H1 (cell line): ENCODE data around the gene HLA-DQA1. TPM values are rescaled to one million over a fixed set of nuclear protein-coding genes. Genes with fewer than 3 reads are reported as not detected.

Experiments
- CTCF ChIA-PET: fragments of 300-600 bp; sonication (Branson Sonifier 250); formaldehyde crosslinking; loops from one replicate; lab custom pipeline; 2021; ENCODE audit not compliant: partially characterized antibody; lab: Charles Lee
- POLR2A ChIA-PET: fragments of 300-600 bp; sonication (Branson Sonifier 250); formaldehyde crosslinking; loops from one replicate; lab custom pipeline; 2021; ENCODE audit warnings: inconsistent platforms; ENCODE audit not compliant: partially characterized antibody; lab: Charles Lee
- DNase-seq, 2 experiments: peaks; one replicate each; pipeline versions ENCODE4 v3.0.0 to v3.0.0-alpha.2; 2010 to 2022; ENCODE audit warnings: low spot score in 2 of 2, low read depth in 1 of 2, mixed read lengths in 1 of 2
- FAIRE-seq: peaks from 2 replicates; lab custom pipeline; 2011; peaks lifted over from hg19 to GRCh38; lab: Jason Lieb, UNC
- H2AFZ ChIP-seq: 2 replicates; pipeline ENCODE4 v1.8.1; 2012; ENCODE audit warnings: low read length, inconsistent platforms
- H2AK5ac ChIP-seq: 2 replicates; pipeline ENCODE4 v1.6.1; 2013; ENCODE audit warnings: low read depth, low read length
- H2BK120ac ChIP-seq: replicated peaks from 2 replicates; pipeline ENCODE3; 2013; ENCODE audit warnings: low read depth, low read length, inconsistent platforms
- H2BK12ac ChIP-seq: 2 replicates; pipeline ENCODE4 v1.6.1; 2013; ENCODE audit warnings: low read depth, low read length
- H2BK15ac ChIP-seq: 2 replicates; pipeline ENCODE4 v1.6.1; 2013; ENCODE audit warnings: low read length
- H2BK20ac ChIP-seq: 2 replicates; pipeline ENCODE4 v1.6.1; 2013; ENCODE audit warnings: low read length
- H2BK5ac ChIP-seq: 2 replicates; pipeline ENCODE4 v1.6.1; 2013; ENCODE audit warnings: low read depth, low read length
- H3K14ac ChIP-seq: 2 replicates; pipeline ENCODE4 v1.6.1; 2013; ENCODE audit warnings: inconsistent platforms; ENCODE audit not compliant: insufficient read length
- H3K18ac ChIP-seq: 2 replicates; pipeline ENCODE4 v1.6.1; 2013; ENCODE audit warnings: low read length; ENCODE audit errors: extremely low read depth
- H3K23ac ChIP-seq: 2 replicates; pipeline ENCODE4 v1.6.1; 2013; ENCODE audit warnings: inconsistent platforms; ENCODE audit not compliant: insufficient read length
- H3K23me2 ChIP-seq: 2 replicates; pipeline ENCODE4 v1.6.1; 2013; ENCODE audit warnings: low read depth, low read length
- H3K27ac ChIP-seq: 2 replicates; pipeline ENCODE4 v1.6.1; 2011; ENCODE audit warnings: low read depth, low read length, inconsistent platforms
- H3K27me3 ChIP-seq, 4 experiments: replicated peaks in 1 of 4; 1 replicate in 1 of 4; 2 replicates in 3 of 4; pipeline versions ENCODE4 v1.6.1 to v1.8.1; 2011 to 2013; ENCODE audit warnings: low read length in 3 of 4, mild to moderate bottlenecking in 3 of 4, inconsistent platforms in 2 of 4, mixed read lengths in 2 of 4, moderate library complexity in 1 of 4; ENCODE audit not compliant: control insufficient read depth in 3 of 4, insufficient read depth in 3 of 4; ENCODE audit errors: extremely low read depth in 1 of 4
- H3K36me3 ChIP-seq, 4 experiments: 2 replicates each; pipeline versions ENCODE4 v1.6.1 to v1.8.1; 2011 to 2013; ENCODE audit warnings: mild to moderate bottlenecking in 4 of 4, low read length in 3 of 4, moderate library complexity in 2 of 4, control low read depth in 1 of 4, inconsistent platforms in 1 of 4; ENCODE audit not compliant: insufficient read depth in 4 of 4, control insufficient read depth in 2 of 4
- H3K4ac ChIP-seq: replicated peaks from 2 replicates; pipeline ENCODE3; 2013; ENCODE audit warnings: low read length, low read depth, mixed read lengths, inconsistent platforms; ENCODE audit not compliant: insufficient read length
- H3K4me1 ChIP-seq, 4 experiments: replicated peaks in 1 of 4; 1 replicate in 1 of 4; 2 replicates in 3 of 4; pipeline versions ENCODE4 v1.6.1 to v1.8.1; 2011 to 2013; ENCODE audit warnings: low read length in 3 of 4, inconsistent platforms in 2 of 4, mixed read lengths in 1 of 4; ENCODE audit not compliant: insufficient read depth in 4 of 4, control insufficient read depth in 3 of 4
- H3K4me2 ChIP-seq, 2 experiments: 2 replicates each; pipeline versions ENCODE4 v1.6.1 to v1.8.1; 2011 to 2013; ENCODE audit warnings: low read depth in 2 of 2, low read length in 2 of 2, control low read depth in 1 of 2, inconsistent platforms in 1 of 2, mild to moderate bottlenecking in 1 of 2; ENCODE audit not compliant: insufficient read depth in 1 of 2
- H3K4me3 ChIP-seq, 4 experiments: fragments of 200-600, 300-600 bp in 1 of 4; sonication (generic), shearing (Covaris generic), sonication (Bioruptor Twin) in 1 of 4; 2 replicates each; pipeline versions ENCODE4 v1.5.1 to v1.8.1; 2011 to 2016; ENCODE audit warnings: low read length in 4 of 4, low read depth in 3 of 4, control low read depth in 2 of 4, inconsistent platforms in 2 of 4, mild to moderate bottlenecking in 2 of 4, mixed read lengths in 1 of 4, moderate library complexity in 1 of 4; ENCODE audit not compliant: insufficient read depth in 2 of 4; ENCODE audit errors: extremely low read depth in 1 of 4
- H3K56ac ChIP-seq: replicated peaks from 2 replicates; pipeline ENCODE3; 2013; ENCODE audit warnings: low read depth, mild to moderate bottlenecking, mixed read lengths, low read length, inconsistent platforms; ENCODE audit not compliant: insufficient read length
- H3K79me1 ChIP-seq: 2 replicates; pipeline ENCODE4 v1.6.1; 2013; ENCODE audit warnings: low read depth, low read length, control low read depth
- H3K79me2 ChIP-seq, 2 experiments: 2 replicates each; pipeline versions ENCODE4 v1.6.1 to v1.8.1; 2012 to 2013; ENCODE audit warnings: low read length in 2 of 2, mild to moderate bottlenecking in 2 of 2, inconsistent platforms in 1 of 2; ENCODE audit not compliant: insufficient read depth in 2 of 2, control insufficient read depth in 1 of 2
- H3K9ac ChIP-seq, 4 experiments: replicated peaks in 1 of 4; 1 replicate in 1 of 4; 2 replicates in 3 of 4; pipeline versions ENCODE4 v1.6.1 to v1.8.1; 2011 to 2013; ENCODE audit warnings: low read depth in 3 of 4, low read length in 3 of 4, control low read depth in 2 of 4, mild to moderate bottlenecking in 2 of 4, moderate library complexity in 2 of 4, inconsistent platforms in 1 of 4; ENCODE audit errors: extremely low read depth in 1 of 4
- H3K9me3 ChIP-seq, 2 experiments: 2 replicates each; pipeline versions ENCODE4 v1.6.1 to v1.8.1; 2012 to 2013; ENCODE audit warnings: mild to moderate bottlenecking in 2 of 2, moderate library complexity in 2 of 2, control low read depth in 1 of 2, inconsistent platforms in 1 of 2, low read depth in 1 of 2, low read length in 1 of 2, mixed read lengths in 1 of 2; ENCODE audit not compliant: insufficient read depth in 2 of 2
- H4K20me1 ChIP-seq, 2 experiments: replicated peaks in 1 of 2; 2 replicates each; pipeline versions ENCODE3 to v1.8.1; 2011 to 2013; ENCODE audit warnings: inconsistent platforms in 2 of 2, low read length in 2 of 2, mild to moderate bottlenecking in 1 of 2; ENCODE audit not compliant: insufficient read depth in 2 of 2, control insufficient read depth in 1 of 2
- H4K5ac ChIP-seq: 2 replicates; pipeline ENCODE4 v1.6.1; 2013; ENCODE audit warnings: low read length, low read depth, mixed read lengths, inconsistent platforms; ENCODE audit not compliant: insufficient read length
- H4K8ac ChIP-seq: 2 replicates; pipeline ENCODE4 v1.8.0; 2013; ENCODE audit warnings: mild to moderate bottlenecking, moderate library complexity, low read length, inconsistent platforms; ENCODE audit not compliant: insufficient read depth; ENCODE audit errors: extremely low read depth
- H4K91ac ChIP-seq: replicated peaks from 2 replicates; pipeline ENCODE3; 2013; ENCODE audit warnings: low read length, mixed read lengths, inconsistent platforms; ENCODE audit not compliant: insufficient read length
- CREB1 ChIP-seq: IDR thresholded peaks from 2 replicates; pipeline ENCODE4 v1.6.1; 2012; ENCODE audit warnings: inconsistent platforms
- EP300 ChIP-seq, 2 experiments: IDR thresholded peaks; 1 replicate in 1 of 2; 2 replicates in 1 of 2; pipeline ENCODE4 v1.6.1; 2011 to 2012; ENCODE audit warnings: low read depth in 2 of 2, low read length in 2 of 2, mild to moderate bottlenecking in 2 of 2, borderline replicate concordance in 1 of 2, inconsistent platforms in 1 of 2, moderate library complexity in 1 of 2
- GTF2F1 ChIP-seq: IDR thresholded peaks from 2 replicates; pipeline ENCODE4 v1.6.1; 2012; ENCODE audit warnings: low read depth, low read length, improper control_type of control experiment, borderline replicate concordance
- HDAC2 ChIP-seq, 2 experiments: fragments of 300-600 bp in 1 of 2; sonication (generic) in 1 of 2; IDR thresholded peaks; 2 replicates each; pipeline ENCODE4 v1.6.1; 2011 to 2012; ENCODE audit warnings: low read depth in 2 of 2, low read length in 2 of 2, mild to moderate bottlenecking in 2 of 2, moderate library complexity in 2 of 2, borderline replicate concordance in 1 of 2, inconsistent platforms in 1 of 2
- JUN ChIP-seq: IDR thresholded peaks from 2 replicates; pipeline ENCODE4 v1.6.1; 2011; ENCODE audit warnings: low read depth, mild to moderate bottlenecking, improper control_type of control experiment, low read length
- KDM4A ChIP-seq: IDR thresholded peaks from one replicate; pipeline ENCODE4 v1.7.1; 2012; ENCODE audit warnings: low read depth, mild to moderate bottlenecking, moderate library complexity, low read length, inconsistent platforms; ENCODE audit not compliant: severe bottlenecking
- WGBS, 2 experiments: shearing (Covaris generic) in 1 of 2; methylation state at CpG; one replicate each; pipeline versions ENCODE4 v1.1.6 to v1.1.7; 2013 to 2015; ENCODE audit warnings: low lambda C conversion rate in 2 of 2, mixed read lengths in 2 of 2, inconsistent platforms in 1 of 2, low coverage in 1 of 2, missing lambda C conversion rate in 1 of 2; ENCODE audit not compliant: insufficient replicate concordance in 2 of 2, insufficient coverage in 1 of 2, insufficient read length in 1 of 2; ENCODE audit errors: extremely low coverage in 1 of 2, missing lambda C conversion rate in 1 of 2; 5-methylcytosine and 5-hydroxymethylcytosine counted together
- polyA plus RNA-seq, 7 experiments: library from polyadenylated mRNA; depleted of rRNA in 3 of 7; stranded (reverse) in 5 of 7; unstranded in 2 of 7; fragments of >200 nt in 5 of 7; fragments of 200-250 nt in 2 of 7; gene quantifications; 1 replicate in 5 of 7; 2 replicates in 1 of 7; 4 replicates in 1 of 7; pipeline versions ENCODE4 v1.2.1 to v1.2.3, GENCODE V29; 2011 to 2013; ENCODE audit warnings: missing spikeins in 2 of 7, mixed read lengths in 2 of 7
- total RNA-seq: library from RNA; stranded (reverse); fragmentation: NEBNext Ultra II Directional; extraction: Animal tissue kit (Norgen Biotek cat#: 25700); gene quantifications from 2 replicates; pipeline ENCODE4 v1.2.1, GENCODE V29; 2021
- TF ChIP-seq, protein P1 (sequence below): IDR thresholded peaks from 2 replicates; pipeline ENCODE4 v1.6.1; 2011; ENCODE audit warnings: low read length, improper control_type of control experiment
- TF ChIP-seq, protein P2 (sequence below): IDR thresholded peaks from 2 replicates; pipeline ENCODE4 v1.6.1; 2011; ENCODE audit warnings: low read depth, mild to moderate bottlenecking, low read length; ENCODE audit not compliant: insufficient read depth

HLA-DQA1 gene
- total and polyA plus RNA-seq, 2 of the 8 experiments (the other 6 are each of a cell fraction or from before 2014, with no cell fraction given), result 0.12 TPM; not detected in 1

DNA sequence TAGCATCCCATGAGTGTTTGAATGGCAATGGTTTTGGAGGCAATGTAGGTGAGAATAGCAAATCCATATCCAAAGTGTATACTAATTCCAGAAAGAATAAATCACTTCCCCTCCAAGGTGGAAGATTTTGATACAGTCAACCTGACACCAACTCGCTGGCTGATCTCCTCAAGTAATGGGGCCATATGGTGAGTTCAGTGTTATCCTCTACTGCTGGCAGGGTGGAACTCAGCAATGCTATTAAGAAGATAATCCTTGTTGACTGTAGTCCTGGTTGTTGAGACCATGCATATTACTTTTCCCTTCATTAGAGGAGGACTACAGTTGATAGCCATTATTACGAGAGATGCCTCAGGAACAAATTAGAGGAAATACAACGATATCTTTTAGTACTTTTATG is 47.0 kb downstream of the HLA-DQA1 start:
- Histone ChIP-seq H3K14ac (no peak overlapping the region), H2BK20ac (no peak overlapping the region), H3K4me1 (no peaks in the 10 kb centered on the region; a peak in 1 of 7 replicates), H3K36me3 (no peaks in the 10 kb centered on the region), H3K27me3 (no peaks in the 10 kb centered on the region), H3K56ac (no peak overlapping the region), H2AFZ (no peak overlapping the region), H2BK120ac (no peak overlapping the region), H3K18ac (no peak overlapping the region), H2AK5ac (no peak overlapping the region), H3K9ac (no peak overlapping the region), H3K79me1 (no peaks in the 10 kb centered on the region), H3K9me3 (no peaks in the 10 kb centered on the region; a peak in 1 of 4 replicates), H3K27ac (no peak overlapping the region), H4K20me1 (no peaks in the 10 kb centered on the region), H3K4me3 (no peak overlapping the region), H3K4me2 (no peak overlapping the region), H3K23ac (no peak overlapping the region), H3K23me2 (no peaks in the 10 kb centered on the region), H2BK5ac (no peak overlapping the region), H2BK12ac (no peak overlapping the region), H4K8ac (no peak overlapping the region), H3K79me2 (no peaks in the 10 kb centered on the region), H2BK15ac (no peak overlapping the region), H4K5ac (no peak overlapping the region), H3K4ac (no peak overlapping the region), H4K91ac (no peak overlapping the region)
- TF ChIP-seq JUN (no peak), EP300 (IDR thresholded peaks at IDR 0.05; ENCODE audit: borderline replicate concordance in 1 of 2, low read depth in 2 of 2, low read length in 2 of 2) (no peak), GTF2F1 (no peak), CREB1 (no peak), HDAC2 (IDR thresholded peaks at IDR 0.05; ENCODE audit: borderline replicate concordance in 1 of 2, low read depth in 2 of 2, low read length in 2 of 2) (no peak), KDM4A (no peak)
- TF ChIP-seq, protein P1, sequence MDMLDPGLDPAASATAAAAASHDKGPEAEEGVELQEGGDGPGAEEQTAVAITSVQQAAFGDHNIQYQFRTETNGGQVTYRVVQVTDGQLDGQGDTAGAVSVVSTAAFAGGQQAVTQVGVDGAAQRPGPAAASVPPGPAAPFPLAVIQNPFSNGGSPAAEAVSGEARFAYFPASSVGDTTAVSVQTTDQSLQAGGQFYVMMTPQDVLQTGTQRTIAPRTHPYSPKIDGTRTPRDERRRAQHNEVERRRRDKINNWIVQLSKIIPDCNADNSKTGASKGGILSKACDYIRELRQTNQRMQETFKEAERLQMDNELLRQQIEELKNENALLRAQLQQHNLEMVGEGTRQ, result no peak
- TF ChIP-seq, protein P2, sequence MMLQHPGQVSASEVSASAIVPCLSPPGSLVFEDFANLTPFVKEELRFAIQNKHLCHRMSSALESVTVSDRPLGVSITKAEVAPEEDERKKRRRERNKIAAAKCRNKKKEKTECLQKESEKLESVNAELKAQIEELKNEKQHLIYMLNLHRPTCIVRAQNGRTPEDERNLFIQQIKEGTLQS, result no peak
- FAIRE-seq, result no peak
- ChIA-PET CTCF (no interaction called here), POLR2A (no interaction called here)
- no peak for DNase-seq
- WGBS, 2 experiments, result 88% methylated on average over 3 of the region's 3 CpGs; no CpG with 5 or more reads in 1 of the 2 experiments
